Upper lobe of left lung (tissue), 6 donors: ENCODE measurements around the gene PEBP1. TPM values are rescaled to one million over a fixed set of nuclear protein-coding genes. Genes with fewer than 3 reads are reported as not detected.

Experiments
- ATAC-seq, 2 donors: fragments of 200-7000 bp; cut with Tn5 transposase; one replicate each; pipeline ENCODE4 v1.9.1; 2022; ENCODE audit warnings: mild to moderate bottlenecking in 2 of 2, moderate library complexity in 2 of 2; ENCODE audit not compliant: low FRiP score in 2 of 2
- DNase-seq, 2 donors: peaks; one replicate each; pipeline ENCODE4 v3.0.0-alpha.2; 2019 to 2020
- H3K27ac ChIP-seq, 4 donors: fragments of 200-600 bp; sonication (generic); one replicate each; pipeline ENCODE4 v1.5.1; 2016 to 2019
- H3K27me3 ChIP-seq, 4 donors: fragments of 200-600 bp; sonication (generic); one replicate each; pipeline ENCODE4 v1.5.1; 2017 to 2019
- H3K36me3 ChIP-seq, 4 donors: fragments of 200-600 bp; sonication (generic); one replicate each; pipeline ENCODE4 v1.5.1; 2016 to 2019
- H3K4me1 ChIP-seq, 4 donors: fragments of 200-600 bp; sonication (generic); one replicate each; pipeline ENCODE4 v1.5.1; 2018 to 2019
- H3K4me3 ChIP-seq, 4 donors: fragments of 200-600 bp; sonication (generic); one replicate each; pipeline ENCODE4 v1.5.1; 2017 to 2019; ENCODE audit warnings: mild to moderate bottlenecking in 2 of 4, moderate library complexity in 1 of 4
- H3K9me3 ChIP-seq, 4 donors: fragments of 200-600 bp; sonication (generic); one replicate each; pipeline ENCODE4 v1.5.1; 2018 to 2019
- EP300 ChIP-seq, 4 donors: sonication (generic); formaldehyde crosslinking; IDR thresholded peaks; one replicate each; pipeline ENCODE4 v1.5.1; 2017; ENCODE audit warnings: antibody characterized with exemption in 4 of 4, control low read depth in 2 of 4
- POLR2A ChIP-seq, 4 donors: fragments of 450-650 bp; IDR thresholded peaks; one replicate each; pipeline ENCODE4 v1.5.1; 2016 to 2017; ENCODE audit warnings: antibody characterized with exemption in 4 of 4, mild to moderate bottlenecking in 2 of 4
- POLR2AphosphoS5 ChIP-seq, 2 donors: sonication (generic); formaldehyde crosslinking; IDR thresholded peaks; one replicate each; pipeline ENCODE4 v1.5.1; 2017; ENCODE audit warnings: antibody characterized with exemption in 2 of 2
- WGBS, 2 donors: methylation state at CpG; one replicate each; pipeline ENCODE4 v1.1.5; 2017 to 2018; 5-methylcytosine and 5-hydroxymethylcytosine counted together
- total RNA-seq, 6 donors: library from RNA; depleted of rRNA in 4 of 6; stranded (reverse); fragments of >200 nt in 4 of 6; gene quantifications; one replicate each; pipeline versions ENCODE4 v1.1.0 to v1.2.1, GENCODE V29; 2016 to 2021
- TF ChIP-seq, protein P1 (sequence below), 6 experiments: fragments of 450-650 bp in 4 of 6; fragments of 200-600 bp in 2 of 6; sonication (generic) in 2 of 6; IDR thresholded peaks; one replicate each; pipeline ENCODE4 v1.5.1; 2016 to 2019; ENCODE audit warnings: antibody characterized with exemption in 6 of 6
- donor health status: DM: no; HTN: no; CAD: no; lungs with moderate emphysema.
- donor health status: DM: no; HTN: yes; CAD: no; lungs with severe emphysema.

PEBP1 gene
- total RNA-seq, 6 donors from 2014 or later, result 92.2 to 432 (median 214) TPM

- TF ChIP-seq POLR2A (IDR thresholded peaks at IDR 0.05), result no peak
- TF ChIP-seq EP300 (IDR thresholded peaks at IDR 0.05), result no peak
- TF ChIP-seq, protein P1, sequence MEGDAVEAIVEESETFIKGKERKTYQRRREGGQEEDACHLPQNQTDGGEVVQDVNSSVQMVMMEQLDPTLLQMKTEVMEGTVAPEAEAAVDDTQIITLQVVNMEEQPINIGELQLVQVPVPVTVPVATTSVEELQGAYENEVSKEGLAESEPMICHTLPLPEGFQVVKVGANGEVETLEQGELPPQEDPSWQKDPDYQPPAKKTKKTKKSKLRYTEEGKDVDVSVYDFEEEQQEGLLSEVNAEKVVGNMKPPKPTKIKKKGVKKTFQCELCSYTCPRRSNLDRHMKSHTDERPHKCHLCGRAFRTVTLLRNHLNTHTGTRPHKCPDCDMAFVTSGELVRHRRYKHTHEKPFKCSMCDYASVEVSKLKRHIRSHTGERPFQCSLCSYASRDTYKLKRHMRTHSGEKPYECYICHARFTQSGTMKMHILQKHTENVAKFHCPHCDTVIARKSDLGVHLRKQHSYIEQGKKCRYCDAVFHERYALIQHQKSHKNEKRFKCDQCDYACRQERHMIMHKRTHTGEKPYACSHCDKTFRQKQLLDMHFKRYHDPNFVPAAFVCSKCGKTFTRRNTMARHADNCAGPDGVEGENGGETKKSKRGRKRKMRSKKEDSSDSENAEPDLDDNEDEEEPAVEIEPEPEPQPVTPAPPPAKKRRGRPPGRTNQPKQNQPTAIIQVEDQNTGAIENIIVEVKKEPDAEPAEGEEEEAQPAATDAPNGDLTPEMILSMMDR (IDR thresholded peaks at IDR 0.05), result no peak
- TF ChIP-seq POLR2AphosphoS5 (IDR thresholded peaks at IDR 0.05), result no peak
- Histone ChIP-seq H3K27me3 (no peaks in the 10 kb centered on the region), H3K27ac (no peak overlapping the region), H3K9me3 (no peaks in the 10 kb centered on the region), H3K4me3 (no peak overlapping the region), H3K36me3 (peaks cover 31 to 62% (median 44%) of the 10 kb centered on the region in 4 donors), H3K4me1 (no peaks in the 10 kb centered on the region)
- DNase-seq, result no peak
- 97 to 100% methylated on average over 3 of the region's 3 CpGs for WGBS, 2 donors
- ATAC-seq, result no peak
Observed at GRCh38 chr12:118160536-118160935, 24.6 kb downstream of the PEBP1 start.

DNA sequence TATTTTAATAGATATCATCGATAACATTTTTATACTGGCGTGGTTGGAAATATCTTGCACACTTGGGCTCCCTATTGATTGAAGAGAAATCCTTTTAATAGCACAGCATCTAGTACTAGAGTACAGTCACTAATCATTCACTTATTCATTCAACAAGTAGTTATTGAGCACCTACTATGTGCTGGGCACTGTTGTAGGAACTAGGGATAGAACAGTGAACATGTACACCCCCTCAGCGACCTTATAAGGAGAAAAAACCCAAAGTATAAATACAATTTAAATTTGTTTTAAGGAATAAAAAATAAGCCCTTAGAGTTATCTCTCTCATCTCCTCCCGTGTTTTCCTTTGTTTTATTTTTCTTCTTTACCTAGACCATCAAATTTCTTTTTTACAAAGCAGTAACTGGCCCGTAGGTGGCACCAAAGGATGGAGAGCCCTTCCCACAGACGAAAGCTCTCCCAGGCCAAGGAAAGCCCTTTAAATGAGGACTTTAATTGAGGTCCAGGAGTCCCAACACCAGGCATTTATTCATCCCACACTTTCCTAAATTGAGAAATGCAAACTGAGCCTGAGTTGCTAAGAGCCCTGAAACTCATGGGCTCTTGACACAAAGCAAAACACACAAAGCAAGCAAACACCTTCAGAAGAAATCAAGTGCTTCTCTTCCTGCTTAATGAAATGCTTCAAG lies 29.0 kb downstream of the PEBP1 start:
- ATAC-seq (peak; percentile 43 to 85), DNase-seq (peak in 1 of 2 donors; percentile 39)
- TF ChIP-seq, protein P1 (IDR thresholded peaks at IDR 0.05), result peak in 3 of 6 experiments; percentile 14 to 38 (median 29)
- TF ChIP-seq EP300 (IDR thresholded peaks at IDR 0.05) (no peak), POLR2AphosphoS5 (IDR thresholded peaks at IDR 0.05) (no peak), POLR2A (IDR thresholded peaks at IDR 0.05) (no peak)
- Histone ChIP-seq H3K36me3 (peaks cover 18 to 62% (median 28%) of the 10 kb centered on the region in 4 donors), H3K27me3 (no peaks in the 10 kb centered on the region), H3K4me1 (no peaks in the 10 kb centered on the region), H3K4me3 (no peak overlapping the region), H3K27ac (no peak overlapping the region), H3K9me3 (no peaks in the 10 kb centered on the region)
- WGBS, 2 donors, result 63% methylated on average over 6 of the region's 6 CpGs

- H3K36me3 ChIP-seq, result peaks cover 10 to 62% (median 23%) of the 10 kb centered on the region in 4 donors
- WGBS, 2 donors, result 73 to 77% methylated on average over 2 of the region's 2 CpGs
Observed at GRCh38 chr12:118166946-118167345, 31.0 kb downstream of the PEBP1 start.

DNA sequence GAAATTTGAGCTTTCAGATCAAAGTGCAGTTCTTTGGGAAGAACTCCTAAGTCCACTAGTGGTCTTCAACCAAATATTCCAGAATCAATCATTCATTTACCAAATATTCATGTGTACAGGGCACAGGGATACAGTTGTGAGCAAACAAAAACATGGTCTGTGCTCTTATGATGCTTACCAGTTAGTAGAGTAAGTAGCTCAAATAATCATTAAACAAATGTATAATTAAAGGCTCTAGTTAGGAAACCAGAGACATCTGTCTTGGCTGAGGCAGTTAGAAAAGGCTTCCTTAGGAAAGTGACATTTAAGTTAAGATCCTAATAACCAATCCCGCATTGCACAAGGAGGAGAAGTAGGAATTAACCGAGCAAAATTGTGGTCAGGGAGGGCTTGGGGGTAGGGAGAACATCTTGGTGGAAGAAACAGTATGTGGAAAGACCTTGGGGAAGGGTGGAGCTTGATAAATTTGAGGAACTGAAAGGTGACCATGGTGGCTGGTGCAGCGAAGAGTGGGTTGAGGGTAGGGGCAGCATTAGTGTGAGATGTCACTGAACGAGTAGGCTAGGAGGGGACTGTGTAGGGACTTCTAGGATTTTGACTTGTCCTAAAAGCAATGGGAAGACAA lies 40.0 kb downstream of the PEBP1 start:
- H3K27ac ChIP-seq, result no peak overlapping the region
- no peaks in the 10 kb centered on the region for H3K9me3 ChIP-seq
- WGBS, 2 donors, result 70 to 73% methylated on average over 4 of the region's 4 CpGs
- H3K4me3 ChIP-seq, result no peak overlapping the region
- no peaks in the 10 kb centered on the region for H3K4me1 ChIP-seq
- DNase-seq (no peak), ATAC-seq (peak; percentile 57 to 78)
- peaks cover 39 to 91% (median 60%) of the 10 kb centered on the region in 4 donors for H3K36me3 ChIP-seq
- H3K27me3 ChIP-seq, result no peaks in the 10 kb centered on the region
- TF ChIP-seq, protein P1 (IDR thresholded peaks at IDR 0.05), result no peak
- TF ChIP-seq POLR2AphosphoS5 (IDR thresholded peaks at IDR 0.05) (no peak), POLR2A (IDR thresholded peaks at IDR 0.05) (no peak), EP300 (IDR thresholded peaks at IDR 0.05) (no peak)

More at GRCh38 chr12:118166946-118167345, 31.0 kb downstream of the PEBP1 start:
- DNase-seq (no peak), ATAC-seq (no peak)
- TF ChIP-seq, protein P1 (IDR thresholded peaks at IDR 0.05), result no peak
- no peak for TF ChIP-seq POLR2AphosphoS5 (IDR thresholded peaks at IDR 0.05)
- no peak for TF ChIP-seq EP300 (IDR thresholded peaks at IDR 0.05)
- no peak for TF ChIP-seq POLR2A (IDR thresholded peaks at IDR 0.05)
- Histone ChIP-seq H3K27me3 (no peaks in the 10 kb centered on the region), H3K9me3 (no peaks in the 10 kb centered on the region), H3K4me1 (no peaks in the 10 kb centered on the region), H3K4me3 (no peak overlapping the region), H3K27ac (no peak overlapping the region)
